WTC11 (cell line): ENCODE data around the gene MYMK. TPM values are rescaled to one million over a fixed set of nuclear protein-coding genes. Genes with fewer than 3 reads are reported as not detected.

Experiments
- ATAC-seq: fragments of 200-7000 bp; cut with Tn5 transposase; 2 replicates; pipeline ENCODE4 v1.10.0; 2021; ENCODE audit warnings: mild to moderate bottlenecking, moderate library complexity
- CTCF ChIA-PET: fragments of 300-600 bp; sonication (Branson Sonifier 250); formaldehyde crosslinking; loops from one replicate; lab custom pipeline; 2021; ENCODE audit warnings: antibody characterized with exemption; lab: Charles Lee
- POLR2A ChIA-PET: fragments of 350-600 bp; sonication (Branson Sonifier 250); formaldehyde crosslinking; loops from one replicate; lab custom pipeline; 2021; ENCODE audit warnings: antibody characterized with exemption; lab: Charles Lee
- DNase-seq: peaks from one replicate; pipeline ENCODE4 v3.0.0; 2021; ENCODE audit warnings: low spot score
- H3K27ac Mint-ChIP-seq: 2 replicates; pipeline ENCODE4 v1.8.0; 2021; ENCODE audit warnings: mixed read lengths
- H3K27me3 Mint-ChIP-seq: 2 replicates; pipeline ENCODE4 v1.8.0; 2021; ENCODE audit warnings: low read depth, mild to moderate bottlenecking, moderate library complexity, mixed read lengths
- H3K36me3 Mint-ChIP-seq: 2 replicates; pipeline ENCODE4 v1.8.0; 2021; ENCODE audit warnings: mixed read lengths
- H3K4me1 Mint-ChIP-seq: 2 replicates; pipeline ENCODE4 v1.8.0; 2022; ENCODE audit warnings: mixed read lengths
- H3K4me3 Mint-ChIP-seq: 2 replicates; pipeline ENCODE4 v1.8.0; 2021; ENCODE audit warnings: mild to moderate bottlenecking, moderate library complexity, mixed read lengths
- H3K9me3 Mint-ChIP-seq: 2 replicates; pipeline ENCODE4 v1.8.0; 2021; ENCODE audit warnings: mixed read lengths
- ATF1 ChIP-seq: sonication (generic); formaldehyde crosslinking; IDR thresholded peaks from 2 replicates; pipeline ENCODE4 v1.8.1; 2023; ENCODE audit warnings: mild to moderate bottlenecking, moderate library complexity, missing genetic modification reagents
- JUN ChIP-seq: sonication (generic); formaldehyde crosslinking; IDR thresholded peaks from 2 replicates; pipeline ENCODE4 v1.8.0; 2023; ENCODE audit warnings: mild to moderate bottlenecking, missing genetic modification reagents
- NFYB ChIP-seq: sonication (generic); formaldehyde crosslinking; conservative IDR thresholded peaks from 2 replicates; pipeline ENCODE4 v1.8.0; 2022; ENCODE audit warnings: low read depth, missing genetic modification reagents
- NR1H2 ChIP-seq: sonication (generic); formaldehyde crosslinking; IDR thresholded peaks from 2 replicates; pipeline ENCODE4 v1.9.0; 2021; ENCODE audit warnings: mild to moderate bottlenecking, moderate library complexity, missing genetic modification reagents
- NR2C2 ChIP-seq: sonication (generic); formaldehyde crosslinking; IDR thresholded peaks from 2 replicates; pipeline ENCODE4 v1.8.0; 2022; ENCODE audit warnings: mild to moderate bottlenecking, missing genetic modification reagents
- RELA ChIP-seq: sonication (generic); formaldehyde crosslinking; IDR thresholded peaks from 2 replicates; pipeline ENCODE4 v1.8.1; 2022; ENCODE audit warnings: missing genetic modification reagents, mild to moderate bottlenecking, borderline replicate concordance
- TEAD1 ChIP-seq: sonication (generic); formaldehyde crosslinking; IDR thresholded peaks from 2 replicates; pipeline ENCODE4 v1.8.0; 2022; ENCODE audit warnings: mild to moderate bottlenecking, missing genetic modification reagents
- TP53 ChIP-seq: sonication (generic); formaldehyde crosslinking; IDR thresholded peaks from 2 replicates; pipeline ENCODE4 v1.8.1; 2023; ENCODE audit warnings: mild to moderate bottlenecking, missing genetic modification reagents
- ZNF671 ChIP-seq: fragments of 250-450 bp; sonication (Bioruptor Pico); IDR thresholded peaks from 2 replicates; pipeline ENCODE4 v1.8.0; 2021; ENCODE audit warnings: mild to moderate bottlenecking
- total RNA-seq: library from RNA; stranded (reverse); gene quantifications from 3 replicates; pipeline ENCODE4 v1.2.3, GENCODE V29; 2021
- TF ChIP-seq, protein P1 (sequence below): fragments of 250-450 bp; sonication (Bioruptor Pico); IDR thresholded peaks from 2 replicates; pipeline ENCODE4 v2.1.2; 2022; ENCODE audit warnings: mild to moderate bottlenecking, moderate library complexity
- TF ChIP-seq, protein P2 (sequence below): fragments of 250-450 bp; sonication (Bioruptor Pico); IDR thresholded peaks from 2 replicates; pipeline ENCODE4 v1.9.0; 2021; ENCODE audit warnings: moderate library complexity, mild to moderate bottlenecking, inconsistent platforms, borderline replicate concordance
- TF ChIP-seq, protein P3 (sequence below): sonication (generic); formaldehyde crosslinking; IDR thresholded peaks from 2 replicates; pipeline ENCODE4 v1.8.0; 2023; ENCODE audit warnings: missing genetic modification reagents
- TF ChIP-seq, protein P4 (sequence below): sonication (generic); formaldehyde crosslinking; IDR thresholded peaks from 2 replicates; pipeline ENCODE4 v1.8.0; 2022; ENCODE audit warnings: mild to moderate bottlenecking, missing genetic modification reagents
- TF ChIP-seq, protein P5 (sequence below): sonication (generic); formaldehyde crosslinking; IDR thresholded peaks from 2 replicates; pipeline ENCODE4 v1.8.0; 2023; ENCODE audit warnings: mild to moderate bottlenecking, missing genetic modification reagents
- TF ChIP-seq, protein P6 (sequence below): sonication (generic); formaldehyde crosslinking; IDR thresholded peaks from 2 replicates; pipeline ENCODE4 v1.8.1; 2023; ENCODE audit warnings: mild to moderate bottlenecking, missing genetic modification reagents
- TF ChIP-seq, protein P7 (sequence below): sonication (generic); formaldehyde crosslinking; IDR thresholded peaks from 2 replicates; pipeline ENCODE4 v1.8.1; 2023; ENCODE audit warnings: mild to moderate bottlenecking, missing genetic modification reagents, moderate library complexity
- TF ChIP-seq, protein P8 (sequence below): sonication (generic); formaldehyde crosslinking; IDR thresholded peaks from 2 replicates; pipeline ENCODE4 v1.8.1; 2022; ENCODE audit warnings: low read depth, mild to moderate bottlenecking, moderate library complexity, missing genetic modification reagents, borderline replicate concordance

The MYMK gene
- total RNA-seq, 1 experiment from 2014 or later, result not detected

DNA sequence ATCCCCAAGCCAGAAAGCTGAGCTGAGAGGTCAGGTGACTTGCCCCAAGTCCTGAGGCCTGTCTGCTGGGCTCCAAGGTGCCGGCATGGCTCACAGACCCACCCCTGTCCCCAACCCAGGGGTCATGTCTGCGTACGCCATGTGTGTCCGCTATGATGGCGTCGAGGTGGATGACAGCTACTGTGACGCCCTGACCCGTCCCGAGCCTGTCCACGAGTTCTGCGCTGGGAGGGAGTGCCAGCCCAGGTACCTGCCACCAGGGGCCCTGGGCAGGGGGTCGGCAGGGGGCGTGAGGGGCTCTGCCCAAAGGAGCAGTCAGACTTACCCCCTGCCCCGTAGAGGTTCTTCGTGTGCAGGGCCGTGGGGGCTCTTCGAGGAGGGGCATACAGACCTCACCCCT, 42.1 kb upstream of the MYMK start (continued):
- no peak for TF ChIP-seq TP53 (CRISPR knock-in tag)
- TF ChIP-seq, protein P1, sequence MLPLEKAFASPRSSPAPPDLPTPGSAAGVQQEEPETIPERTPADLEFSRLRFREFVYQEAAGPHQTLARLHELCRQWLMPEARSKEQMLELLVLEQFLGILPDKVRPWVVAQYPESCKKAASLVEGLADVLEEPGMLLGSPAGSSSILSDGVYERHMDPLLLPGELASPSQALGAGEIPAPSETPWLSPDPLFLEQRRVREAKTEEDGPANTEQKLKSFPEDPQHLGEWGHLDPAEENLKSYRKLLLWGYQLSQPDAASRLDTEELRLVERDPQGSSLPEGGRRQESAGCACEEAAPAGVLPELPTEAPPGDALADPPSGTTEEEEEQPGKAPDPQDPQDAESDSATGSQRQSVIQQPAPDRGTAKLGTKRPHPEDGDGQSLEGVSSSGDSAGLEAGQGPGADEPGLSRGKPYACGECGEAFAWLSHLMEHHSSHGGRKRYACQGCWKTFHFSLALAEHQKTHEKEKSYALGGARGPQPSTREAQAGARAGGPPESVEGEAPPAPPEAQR (CRISPR knock-in tag), result no peak

DNA sequence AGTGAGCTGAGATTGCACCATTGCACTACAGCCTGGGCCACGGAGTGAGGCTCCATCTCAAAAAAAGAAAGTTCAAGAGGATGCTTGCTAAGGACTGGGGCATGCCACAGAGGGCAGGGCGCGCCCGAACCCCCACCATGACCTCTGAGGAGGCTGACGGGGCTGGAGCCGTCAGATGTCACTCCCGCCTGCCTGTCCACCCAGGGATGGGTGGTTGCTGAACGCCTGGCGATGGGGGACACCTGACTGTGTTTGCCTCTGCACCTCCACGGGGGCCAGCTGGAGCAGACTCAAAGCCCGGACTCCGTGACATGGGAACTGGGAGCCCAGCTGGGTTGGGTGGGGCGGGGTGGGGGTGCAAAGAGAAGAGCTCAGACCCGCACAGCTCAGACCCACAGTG, 41.6 kb upstream of the MYMK start:
- DNase-seq, result no peak
- Mint-ChIP-seq H3K27me3 (no peaks in the 10 kb centered on the region; the same call in 1 of the 2 replicates), H3K4me3 (no peak overlapping the region), H3K9me3 (no peaks in the 10 kb centered on the region), H3K4me1 (peaks cover 10% of the 10 kb centered on the region; the same call in 1 of the 2 replicates), H3K27ac (no peak overlapping the region), H3K36me3 (no peaks in the 10 kb centered on the region)
- ChIA-PET POLR2A (no interaction called here), CTCF (interaction anchor here (1.5 kb wide), 1 partner anchor 12 kb away, joined by 3 read pairs; no protein-coding TSS in a partner anchor)
- no peak for ATAC-seq
- TF ChIP-seq ZNF671 (CRISPR knock-in tag), result no peak
- TF ChIP-seq NFYB, result no peak
- TF ChIP-seq ATF1, result no peak
- no peak for TF ChIP-seq TEAD1 (CRISPR knock-in tag)
- TF ChIP-seq, protein P2, sequence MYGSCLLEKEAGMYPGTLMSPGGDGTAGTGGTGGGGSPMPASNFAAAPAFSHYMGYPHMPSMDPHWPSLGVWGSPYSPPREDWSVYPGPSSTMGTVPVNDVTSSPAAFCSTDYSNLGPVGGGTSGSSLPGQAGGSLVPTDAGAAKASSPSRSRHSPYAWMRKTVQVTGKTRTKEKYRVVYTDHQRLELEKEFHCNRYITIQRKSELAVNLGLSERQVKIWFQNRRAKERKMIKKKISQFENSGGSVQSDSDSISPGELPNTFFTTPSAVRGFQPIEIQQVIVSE, result no peak
- TF ChIP-seq, protein P3, sequence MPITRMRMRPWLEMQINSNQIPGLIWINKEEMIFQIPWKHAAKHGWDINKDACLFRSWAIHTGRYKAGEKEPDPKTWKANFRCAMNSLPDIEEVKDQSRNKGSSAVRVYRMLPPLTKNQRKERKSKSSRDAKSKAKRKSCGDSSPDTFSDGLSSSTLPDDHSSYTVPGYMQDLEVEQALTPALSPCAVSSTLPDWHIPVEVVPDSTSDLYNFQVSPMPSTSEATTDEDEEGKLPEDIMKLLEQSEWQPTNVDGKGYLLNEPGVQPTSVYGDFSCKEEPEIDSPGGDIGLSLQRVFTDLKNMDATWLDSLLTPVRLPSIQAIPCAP (CRISPR knock-in tag), result no peak
- no peak for TF ChIP-seq RELA

DNA sequence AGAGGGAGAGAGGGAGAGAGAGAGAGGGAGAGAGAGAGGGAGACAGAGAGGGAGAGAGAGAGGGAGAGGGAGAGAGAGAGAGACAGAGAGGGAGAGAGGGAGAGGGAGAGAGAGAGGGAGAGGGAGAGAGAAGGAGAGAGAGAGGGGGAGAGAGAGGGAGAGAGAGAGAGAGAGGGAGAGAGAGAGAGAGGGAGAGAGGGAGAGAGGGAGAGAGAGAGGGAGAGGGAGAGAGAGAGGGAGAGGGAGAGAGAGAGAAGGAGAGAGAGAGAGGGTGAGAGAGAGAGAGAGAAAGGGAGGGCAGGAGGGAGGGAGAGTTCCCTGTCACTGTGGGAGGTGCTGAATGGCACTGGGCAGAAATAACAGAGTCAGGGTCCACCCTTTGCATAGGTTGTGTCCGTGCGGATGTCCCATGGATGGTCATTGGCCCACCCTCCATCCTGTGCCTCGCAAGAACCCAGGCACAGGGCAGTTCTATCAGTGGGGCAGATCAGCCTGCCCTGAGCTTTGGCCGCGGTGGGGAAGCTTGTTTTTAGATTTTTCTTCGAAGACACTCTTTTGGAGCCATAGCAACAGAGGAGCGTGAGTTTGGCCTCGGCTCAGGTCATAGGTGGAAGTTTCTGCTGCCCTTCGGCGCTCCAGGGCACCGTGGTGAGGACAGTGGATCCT, 39.8 kb upstream of the MYMK start:
- Mint-ChIP-seq H3K36me3 (no peaks in the 10 kb centered on the region), H3K9me3 (no peaks in the 10 kb centered on the region; the same call in 1 of the 2 replicates), H3K4me3 (no peak overlapping the region), H3K4me1 (peaks cover 8% of the 10 kb centered on the region; the same call in 1 of the 2 replicates), H3K27ac (peak overlapping the region; percentile 49; the same call in 1 of the 2 replicates), H3K27me3 (no peaks in the 10 kb centered on the region; the same call in 1 of the 2 replicates)
- ChIA-PET POLR2A (no interaction called here), CTCF (interaction anchor here (0.7 kb wide), 1 partner anchor 161 kb away, joined by 3 read pairs; no protein-coding TSS in a partner anchor)
- DNase-seq (no peak), ATAC-seq (no peak)
- no peak for TF ChIP-seq TP53 (CRISPR knock-in tag)
- TF ChIP-seq JUN, result no peak
- TF ChIP-seq, protein P4, sequence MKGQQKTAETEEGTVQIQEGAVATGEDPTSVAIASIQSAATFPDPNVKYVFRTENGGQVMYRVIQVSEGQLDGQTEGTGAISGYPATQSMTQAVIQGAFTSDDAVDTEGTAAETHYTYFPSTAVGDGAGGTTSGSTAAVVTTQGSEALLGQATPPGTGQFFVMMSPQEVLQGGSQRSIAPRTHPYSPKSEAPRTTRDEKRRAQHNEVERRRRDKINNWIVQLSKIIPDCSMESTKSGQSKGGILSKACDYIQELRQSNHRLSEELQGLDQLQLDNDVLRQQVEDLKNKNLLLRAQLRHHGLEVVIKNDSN (CRISPR knock-in tag), result no peak
- TF ChIP-seq, protein P5, sequence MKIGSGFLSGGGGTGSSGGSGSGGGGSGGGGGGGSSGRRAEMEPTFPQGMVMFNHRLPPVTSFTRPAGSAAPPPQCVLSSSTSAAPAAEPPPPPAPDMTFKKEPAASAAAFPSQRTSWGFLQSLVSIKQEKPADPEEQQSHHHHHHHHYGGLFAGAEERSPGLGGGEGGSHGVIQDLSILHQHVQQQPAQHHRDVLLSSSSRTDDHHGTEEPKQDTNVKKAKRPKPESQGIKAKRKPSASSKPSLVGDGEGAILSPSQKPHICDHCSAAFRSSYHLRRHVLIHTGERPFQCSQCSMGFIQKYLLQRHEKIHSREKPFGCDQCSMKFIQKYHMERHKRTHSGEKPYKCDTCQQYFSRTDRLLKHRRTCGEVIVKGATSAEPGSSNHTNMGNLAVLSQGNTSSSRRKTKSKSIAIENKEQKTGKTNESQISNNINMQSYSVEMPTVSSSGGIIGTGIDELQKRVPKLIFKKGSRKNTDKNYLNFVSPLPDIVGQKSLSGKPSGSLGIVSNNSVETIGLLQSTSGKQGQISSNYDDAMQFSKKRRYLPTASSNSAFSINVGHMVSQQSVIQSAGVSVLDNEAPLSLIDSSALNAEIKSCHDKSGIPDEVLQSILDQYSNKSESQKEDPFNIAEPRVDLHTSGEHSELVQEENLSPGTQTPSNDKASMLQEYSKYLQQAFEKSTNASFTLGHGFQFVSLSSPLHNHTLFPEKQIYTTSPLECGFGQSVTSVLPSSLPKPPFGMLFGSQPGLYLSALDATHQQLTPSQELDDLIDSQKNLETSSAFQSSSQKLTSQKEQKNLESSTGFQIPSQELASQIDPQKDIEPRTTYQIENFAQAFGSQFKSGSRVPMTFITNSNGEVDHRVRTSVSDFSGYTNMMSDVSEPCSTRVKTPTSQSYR, result no peak
- TF ChIP-seq, protein P6, sequence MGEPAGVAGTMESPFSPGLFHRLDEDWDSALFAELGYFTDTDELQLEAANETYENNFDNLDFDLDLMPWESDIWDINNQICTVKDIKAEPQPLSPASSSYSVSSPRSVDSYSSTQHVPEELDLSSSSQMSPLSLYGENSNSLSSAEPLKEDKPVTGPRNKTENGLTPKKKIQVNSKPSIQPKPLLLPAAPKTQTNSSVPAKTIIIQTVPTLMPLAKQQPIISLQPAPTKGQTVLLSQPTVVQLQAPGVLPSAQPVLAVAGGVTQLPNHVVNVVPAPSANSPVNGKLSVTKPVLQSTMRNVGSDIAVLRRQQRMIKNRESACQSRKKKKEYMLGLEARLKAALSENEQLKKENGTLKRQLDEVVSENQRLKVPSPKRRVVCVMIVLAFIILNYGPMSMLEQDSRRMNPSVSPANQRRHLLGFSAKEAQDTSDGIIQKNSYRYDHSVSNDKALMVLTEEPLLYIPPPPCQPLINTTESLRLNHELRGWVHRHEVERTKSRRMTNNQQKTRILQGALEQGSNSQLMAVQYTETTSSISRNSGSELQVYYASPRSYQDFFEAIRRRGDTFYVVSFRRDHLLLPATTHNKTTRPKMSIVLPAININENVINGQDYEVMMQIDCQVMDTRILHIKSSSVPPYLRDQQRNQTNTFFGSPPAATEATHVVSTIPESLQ (CRISPR knock-in tag), result no peak
- TF ChIP-seq NR1H2, result no peak
- TF ChIP-seq NR2C2, result no peak
- TF ChIP-seq NFYB, result no peak
- TF ChIP-seq, protein P7, sequence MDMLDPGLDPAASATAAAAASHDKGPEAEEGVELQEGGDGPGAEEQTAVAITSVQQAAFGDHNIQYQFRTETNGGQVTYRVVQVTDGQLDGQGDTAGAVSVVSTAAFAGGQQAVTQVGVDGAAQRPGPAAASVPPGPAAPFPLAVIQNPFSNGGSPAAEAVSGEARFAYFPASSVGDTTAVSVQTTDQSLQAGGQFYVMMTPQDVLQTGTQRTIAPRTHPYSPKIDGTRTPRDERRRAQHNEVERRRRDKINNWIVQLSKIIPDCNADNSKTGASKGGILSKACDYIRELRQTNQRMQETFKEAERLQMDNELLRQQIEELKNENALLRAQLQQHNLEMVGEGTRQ, result no peak
- TF ChIP-seq, protein P8, sequence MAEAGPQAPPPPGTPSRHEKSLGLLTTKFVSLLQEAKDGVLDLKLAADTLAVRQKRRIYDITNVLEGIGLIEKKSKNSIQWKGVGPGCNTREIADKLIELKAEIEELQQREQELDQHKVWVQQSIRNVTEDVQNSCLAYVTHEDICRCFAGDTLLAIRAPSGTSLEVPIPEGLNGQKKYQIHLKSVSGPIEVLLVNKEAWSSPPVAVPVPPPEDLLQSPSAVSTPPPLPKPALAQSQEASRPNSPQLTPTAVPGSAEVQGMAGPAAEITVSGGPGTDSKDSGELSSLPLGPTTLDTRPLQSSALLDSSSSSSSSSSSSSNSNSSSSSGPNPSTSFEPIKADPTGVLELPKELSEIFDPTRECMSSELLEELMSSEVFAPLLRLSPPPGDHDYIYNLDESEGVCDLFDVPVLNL (CRISPR knock-in tag), result no peak
